Sigmoid colon (tissue), 4 donors: ENCODE results near the gene APOH.

Source experiments
- EP300 ChIP-seq, 4 donors: sonication (generic); formaldehyde crosslinking; IDR thresholded peaks; one replicate each; pipeline ENCODE4 v1.6.1; 2017; ENCODE audit warnings: antibody characterized with exemption in 4 of 4
- POLR2A ChIP-seq, 2 donors: fragments of 450-650 bp; IDR thresholded peaks; one replicate each; pipeline ENCODE4 v1.6.1; 2016; ENCODE audit warnings: antibody characterized with exemption in 2 of 2, mild to moderate bottlenecking in 2 of 2, moderate library complexity in 2 of 2
- POLR2AphosphoS5 ChIP-seq, 4 donors: sonication (generic); formaldehyde crosslinking; IDR thresholded peaks; one replicate each; pipeline ENCODE4 v1.6.1; 2017; ENCODE audit warnings: antibody characterized with exemption in 4 of 4
- TF ChIP-seq, protein P1 (sequence below), 4 experiments: fragments of 450-650 bp in 3 of 4; fragments of 200-600 bp in 1 of 4; IDR thresholded peaks; one replicate each; pipeline ENCODE4 v1.5.1; 2016 to 2019; ENCODE audit warnings: antibody characterized with exemption in 4 of 4, mild to moderate bottlenecking in 3 of 4, moderate library complexity in 2 of 4

GRCh38 chr17:66190738-66191592, 38.2 kb downstream of the APOH start:
- TF ChIP-seq, protein P1, sequence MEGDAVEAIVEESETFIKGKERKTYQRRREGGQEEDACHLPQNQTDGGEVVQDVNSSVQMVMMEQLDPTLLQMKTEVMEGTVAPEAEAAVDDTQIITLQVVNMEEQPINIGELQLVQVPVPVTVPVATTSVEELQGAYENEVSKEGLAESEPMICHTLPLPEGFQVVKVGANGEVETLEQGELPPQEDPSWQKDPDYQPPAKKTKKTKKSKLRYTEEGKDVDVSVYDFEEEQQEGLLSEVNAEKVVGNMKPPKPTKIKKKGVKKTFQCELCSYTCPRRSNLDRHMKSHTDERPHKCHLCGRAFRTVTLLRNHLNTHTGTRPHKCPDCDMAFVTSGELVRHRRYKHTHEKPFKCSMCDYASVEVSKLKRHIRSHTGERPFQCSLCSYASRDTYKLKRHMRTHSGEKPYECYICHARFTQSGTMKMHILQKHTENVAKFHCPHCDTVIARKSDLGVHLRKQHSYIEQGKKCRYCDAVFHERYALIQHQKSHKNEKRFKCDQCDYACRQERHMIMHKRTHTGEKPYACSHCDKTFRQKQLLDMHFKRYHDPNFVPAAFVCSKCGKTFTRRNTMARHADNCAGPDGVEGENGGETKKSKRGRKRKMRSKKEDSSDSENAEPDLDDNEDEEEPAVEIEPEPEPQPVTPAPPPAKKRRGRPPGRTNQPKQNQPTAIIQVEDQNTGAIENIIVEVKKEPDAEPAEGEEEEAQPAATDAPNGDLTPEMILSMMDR (IDR thresholded peaks at IDR 0.05), result no peak
- no peak for TF ChIP-seq EP300 (IDR thresholded peaks at IDR 0.05)
- TF ChIP-seq POLR2A (IDR thresholded peaks at IDR 0.05), result no peak
- no peak for TF ChIP-seq POLR2AphosphoS5 (IDR thresholded peaks at IDR 0.05)
